Measurements from ENCODE around the gene EXOSC2. TPM values are rescaled to one million over a fixed set of nuclear protein-coding genes. Genes with fewer than 3 reads are reported as not detected.
A peak's percentile ranks its signal among the peaks of the same experiment; 100 is the strongest.

EXOSC2 gene
- total and polyA plus RNA-seq, 2 of the 13 experiments (the other 11 are each of a cell fraction or from before 2014, with no cell fraction given), result 27.5 to 63.8 TPM

DNA sequence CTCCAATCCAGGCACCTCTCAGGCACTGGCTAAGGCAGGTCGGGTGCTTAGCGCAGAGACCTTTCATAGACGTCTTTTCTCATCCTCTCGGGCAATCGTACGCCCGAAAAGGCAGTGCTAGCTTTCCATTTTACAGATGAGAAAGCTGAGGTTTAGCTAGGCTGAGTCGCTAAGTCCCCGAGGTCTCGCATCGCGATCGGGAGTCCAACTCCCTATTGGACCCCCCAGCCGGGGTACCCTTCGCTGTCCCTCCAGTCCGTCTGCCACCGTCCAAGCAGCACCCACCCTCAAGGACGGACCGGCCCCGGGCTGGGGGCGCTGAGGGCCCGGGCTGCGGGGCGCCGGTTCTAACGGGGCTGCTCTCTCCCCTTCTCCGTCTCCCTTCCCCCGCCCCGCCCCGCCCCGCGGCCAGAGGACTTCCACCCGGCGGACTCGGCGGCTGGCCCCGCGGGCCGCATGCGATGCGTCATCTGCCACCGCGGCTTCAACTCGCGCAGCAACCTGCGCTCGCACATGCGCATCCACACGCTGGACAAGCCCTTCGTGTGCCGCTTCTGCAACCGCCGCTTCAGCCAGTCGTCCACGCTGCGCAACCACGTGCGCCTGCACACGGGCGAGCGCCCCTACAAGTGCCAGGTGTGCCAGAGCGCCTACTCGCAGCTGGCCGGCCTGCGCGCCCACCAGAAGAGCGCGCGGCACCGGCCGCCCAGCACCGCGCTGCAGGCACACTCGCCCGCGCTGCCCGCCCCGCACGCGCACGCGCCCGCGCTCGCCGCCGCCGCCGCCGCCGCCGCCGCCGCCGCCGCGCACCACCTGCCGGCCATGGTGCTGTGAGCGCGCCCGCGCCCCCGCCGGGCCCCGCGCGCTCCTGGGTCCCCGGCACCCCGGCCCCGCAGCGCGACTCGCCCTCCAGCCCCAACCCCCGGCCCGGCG lies 12.5 kb upstream of the EXOSC2 start (continued):
- TF ChIP-seq, protein P1, sequence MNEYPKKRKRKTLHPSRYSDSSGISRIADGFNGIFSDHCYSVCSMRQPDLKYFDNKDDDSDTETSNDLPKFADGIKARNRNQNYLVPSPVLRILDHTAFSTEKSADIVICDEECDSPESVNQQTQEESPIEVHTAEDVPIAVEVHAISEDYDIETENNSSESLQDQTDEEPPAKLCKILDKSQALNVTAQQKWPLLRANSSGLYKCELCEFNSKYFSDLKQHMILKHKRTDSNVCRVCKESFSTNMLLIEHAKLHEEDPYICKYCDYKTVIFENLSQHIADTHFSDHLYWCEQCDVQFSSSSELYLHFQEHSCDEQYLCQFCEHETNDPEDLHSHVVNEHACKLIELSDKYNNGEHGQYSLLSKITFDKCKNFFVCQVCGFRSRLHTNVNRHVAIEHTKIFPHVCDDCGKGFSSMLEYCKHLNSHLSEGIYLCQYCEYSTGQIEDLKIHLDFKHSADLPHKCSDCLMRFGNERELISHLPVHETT (CRISPR knock-in tag; conservative IDR thresholded peaks at IDR 0.05), result peak; percentile 76; the same call in 1 of the 2 replicates
- TF ChIP-seq ZNF883 (CRISPR knock-in tag; IDR thresholded peaks at IDR 0.05; ENCODE audit: not compliant biosample characterization) (peak; percentile 85), ZNF282 (IDR thresholded peaks at IDR 0.05; ENCODE audit: partially characterized antibody) (no peak), PCBP2 (optimal IDR thresholded peaks at IDR 0.05; ENCODE audit: low read depth, low read length, poor library complexity, severe bottlenecking) (no peak), SATB2 (CRISPR knock-in tag; IDR thresholded peaks at IDR 0.05) (peak; percentile 85; the same call in 1 of the 2 replicates), LCORL (IDR thresholded peaks at IDR 0.05) (no peak), LCORL (CRISPR knock-in tag; IDR thresholded peaks at IDR 0.05) (peak; percentile 62; the same call in 1 of the 2 replicates), SCMH1 (CRISPR knock-in tag; IDR thresholded peaks at IDR 0.05; ENCODE audit: borderline replicate concordance) (no peak), U2AF1 (optimal IDR thresholded peaks at IDR 0.05; ENCODE audit: low read depth, low read length) (no peak), ZNF224 (CRISPR knock-in tag; IDR thresholded peaks at IDR 0.05) (peak; percentile 86; the same call in 1 of the 2 replicates), RARG (CRISPR knock-in tag; IDR thresholded peaks at IDR 0.05; ENCODE audit: low read depth) (0 out of 2 replicates have a peak, but pooled peaks have one; percentile 54), ZNF569 (CRISPR knock-in tag; IDR thresholded peaks at IDR 0.05; ENCODE audit: borderline replicate concordance) (no peak)
- TF ChIP-seq, protein P2, sequence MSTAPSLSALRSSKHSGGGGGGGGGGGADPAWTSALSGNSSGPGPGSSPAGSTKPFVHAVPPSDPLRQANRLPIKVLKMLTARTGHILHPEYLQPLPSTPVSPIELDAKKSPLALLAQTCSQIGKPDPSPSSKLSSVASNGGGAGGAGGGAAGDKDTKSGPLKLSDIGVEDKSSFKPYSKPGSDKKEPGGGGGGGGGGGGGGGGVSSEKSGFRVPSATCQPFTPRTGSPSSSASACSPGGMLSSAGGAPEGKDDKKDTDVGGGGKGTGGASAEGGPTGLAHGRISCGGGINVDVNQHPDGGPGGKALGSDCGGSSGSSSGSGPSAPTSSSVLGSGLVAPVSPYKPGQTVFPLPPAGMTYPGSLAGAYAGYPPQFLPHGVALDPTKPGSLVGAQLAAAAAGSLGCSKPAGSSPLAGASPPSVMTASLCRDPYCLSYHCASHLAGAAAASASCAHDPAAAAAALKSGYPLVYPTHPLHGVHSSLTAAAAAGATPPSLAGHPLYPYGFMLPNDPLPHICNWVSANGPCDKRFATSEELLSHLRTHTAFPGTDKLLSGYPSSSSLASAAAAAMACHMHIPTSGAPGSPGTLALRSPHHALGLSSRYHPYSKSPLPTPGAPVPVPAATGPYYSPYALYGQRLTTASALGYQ (CRISPR knock-in tag; IDR thresholded peaks at IDR 0.05), result peak; percentile 66; the same call in 1 of the 2 replicates
- TF ChIP-seq, protein P3, sequence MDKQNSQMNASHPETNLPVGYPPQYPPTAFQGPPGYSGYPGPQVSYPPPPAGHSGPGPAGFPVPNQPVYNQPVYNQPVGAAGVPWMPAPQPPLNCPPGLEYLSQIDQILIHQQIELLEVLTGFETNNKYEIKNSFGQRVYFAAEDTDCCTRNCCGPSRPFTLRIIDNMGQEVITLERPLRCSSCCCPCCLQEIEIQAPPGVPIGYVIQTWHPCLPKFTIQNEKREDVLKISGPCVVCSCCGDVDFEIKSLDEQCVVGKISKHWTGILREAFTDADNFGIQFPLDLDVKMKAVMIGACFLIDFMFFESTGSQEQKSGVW (CRISPR knock-in tag; IDR thresholded peaks at IDR 0.05; ENCODE audit: borderline replicate concordance), result no peak
- TF ChIP-seq, protein P4, sequence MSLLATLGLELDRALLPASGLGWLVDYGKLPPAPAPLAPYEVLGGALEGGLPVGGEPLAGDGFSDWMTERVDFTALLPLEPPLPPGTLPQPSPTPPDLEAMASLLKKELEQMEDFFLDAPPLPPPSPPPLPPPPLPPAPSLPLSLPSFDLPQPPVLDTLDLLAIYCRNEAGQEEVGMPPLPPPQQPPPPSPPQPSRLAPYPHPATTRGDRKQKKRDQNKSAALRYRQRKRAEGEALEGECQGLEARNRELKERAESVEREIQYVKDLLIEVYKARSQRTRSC (CRISPR knock-in tag; IDR thresholded peaks at IDR 0.05; ENCODE audit: low read depth), result peak; percentile 31; the same call in 1 of the 2 replicates
- TF ChIP-seq, protein P5, sequence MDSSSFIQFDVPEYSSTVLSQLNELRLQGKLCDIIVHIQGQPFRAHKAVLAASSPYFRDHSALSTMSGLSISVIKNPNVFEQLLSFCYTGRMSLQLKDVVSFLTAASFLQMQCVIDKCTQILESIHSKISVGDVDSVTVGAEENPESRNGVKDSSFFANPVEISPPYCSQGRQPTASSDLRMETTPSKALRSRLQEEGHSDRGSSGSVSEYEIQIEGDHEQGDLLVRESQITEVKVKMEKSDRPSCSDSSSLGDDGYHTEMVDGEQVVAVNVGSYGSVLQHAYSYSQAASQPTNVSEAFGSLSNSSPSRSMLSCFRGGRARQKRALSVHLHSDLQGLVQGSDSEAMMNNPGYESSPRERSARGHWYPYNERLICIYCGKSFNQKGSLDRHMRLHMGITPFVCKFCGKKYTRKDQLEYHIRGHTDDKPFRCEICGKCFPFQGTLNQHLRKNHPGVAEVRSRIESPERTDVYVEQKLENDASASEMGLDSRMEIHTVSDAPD (CRISPR knock-in tag; IDR thresholded peaks at IDR 0.05), result peak; percentile 73; the same call in 1 of the 2 replicates
- TF ChIP-seq, protein P6, sequence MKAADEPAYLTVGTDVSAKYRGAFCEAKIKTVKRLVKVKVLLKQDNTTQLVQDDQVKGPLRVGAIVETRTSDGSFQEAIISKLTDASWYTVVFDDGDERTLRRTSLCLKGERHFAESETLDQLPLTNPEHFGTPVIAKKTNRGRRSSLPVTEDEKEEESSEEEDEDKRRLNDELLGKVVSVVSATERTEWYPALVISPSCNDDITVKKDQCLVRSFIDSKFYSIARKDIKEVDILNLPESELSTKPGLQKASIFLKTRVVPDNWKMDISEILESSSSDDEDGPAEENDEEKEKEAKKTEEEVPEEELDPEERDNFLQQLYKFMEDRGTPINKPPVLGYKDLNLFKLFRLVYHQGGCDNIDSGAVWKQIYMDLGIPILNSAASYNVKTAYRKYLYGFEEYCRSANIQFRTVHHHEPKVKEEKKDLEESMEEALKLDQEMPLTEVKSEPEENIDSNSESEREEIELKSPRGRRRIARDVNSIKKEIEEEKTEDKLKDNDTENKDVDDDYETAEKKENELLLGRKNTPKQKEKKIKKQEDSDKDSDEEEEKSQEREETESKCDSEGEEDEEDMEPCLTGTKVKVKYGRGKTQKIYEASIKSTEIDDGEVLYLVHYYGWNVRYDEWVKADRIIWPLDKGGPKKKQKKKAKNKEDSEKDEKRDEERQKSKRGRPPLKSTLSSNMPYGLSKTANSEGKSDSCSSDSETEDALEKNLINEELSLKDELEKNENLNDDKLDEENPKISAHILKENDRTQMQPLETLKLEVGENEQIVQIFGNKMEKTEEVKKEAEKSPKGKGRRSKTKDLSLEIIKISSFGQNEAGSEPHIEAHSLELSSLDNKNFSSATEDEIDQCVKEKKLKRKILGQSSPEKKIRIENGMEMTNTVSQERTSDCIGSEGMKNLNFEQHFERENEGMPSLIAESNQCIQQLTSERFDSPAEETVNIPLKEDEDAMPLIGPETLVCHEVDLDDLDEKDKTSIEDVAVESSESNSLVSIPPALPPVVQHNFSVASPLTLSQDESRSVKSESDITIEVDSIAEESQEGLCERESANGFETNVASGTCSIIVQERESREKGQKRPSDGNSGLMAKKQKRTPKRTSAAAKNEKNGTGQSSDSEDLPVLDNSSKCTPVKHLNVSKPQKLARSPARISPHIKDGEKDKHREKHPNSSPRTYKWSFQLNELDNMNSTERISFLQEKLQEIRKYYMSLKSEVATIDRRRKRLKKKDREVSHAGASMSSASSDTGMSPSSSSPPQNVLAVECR (CRISPR knock-in tag; IDR thresholded peaks at IDR 0.05; ENCODE audit: borderline replicate concordance), result peak; percentile 75
